Activated T-helper 17 cell treated with anti-CD3 and anti-CD28 coated beads, Interleukin-2, amount 50 U/mL, for 72 hours (primary cell): ENCODE results near the gene PARP11. TPM values are rescaled to one million over a fixed set of nuclear protein-coding genes. Genes with fewer than 3 reads are reported as not detected.
A peak's percentile ranks its signal among the peaks of the same experiment; 100 is the strongest.

Experiments used
- ATAC-seq: fragments of 150-1000 bp; cut with Tn5 transposase; replicated peaks from 2 replicates; pipeline ENCODE4 v1.10.0; 2021; ENCODE audit warnings: mild to moderate bottlenecking, moderate library complexity
- H3K27ac Mint-ChIP-seq: one replicate; pipeline ENCODE4 v1.8.0; 2022; ENCODE audit warnings: mixed read lengths
- H3K27me3 Mint-ChIP-seq: one replicate; pipeline ENCODE4 v1.8.0; 2022; ENCODE audit warnings: mixed read lengths
- H3K36me3 Mint-ChIP-seq: one replicate; pipeline ENCODE4 v1.8.0; 2022; ENCODE audit warnings: low read depth, mild to moderate bottlenecking, mixed read lengths
- H3K4me1 Mint-ChIP-seq: one replicate; pipeline ENCODE4 v1.8.0; 2022; ENCODE audit warnings: mixed read lengths
- H3K4me3 Mint-ChIP-seq: one replicate; pipeline ENCODE4 v1.8.0; 2022; ENCODE audit warnings: mild to moderate bottlenecking, mixed read lengths
- H3K9me3 Mint-ChIP-seq: one replicate; pipeline ENCODE4 v1.8.0; 2022; ENCODE audit warnings: mixed read lengths
- total RNA-seq, 2 donors: library from RNA; stranded (reverse); gene quantifications; one replicate each; pipeline ENCODE4 v1.2.3, GENCODE V29; 2022

Gene PARP11
- total RNA-seq, 2 donors from 2014 or later: 17.4 to 18.6 TPM

DNA sequence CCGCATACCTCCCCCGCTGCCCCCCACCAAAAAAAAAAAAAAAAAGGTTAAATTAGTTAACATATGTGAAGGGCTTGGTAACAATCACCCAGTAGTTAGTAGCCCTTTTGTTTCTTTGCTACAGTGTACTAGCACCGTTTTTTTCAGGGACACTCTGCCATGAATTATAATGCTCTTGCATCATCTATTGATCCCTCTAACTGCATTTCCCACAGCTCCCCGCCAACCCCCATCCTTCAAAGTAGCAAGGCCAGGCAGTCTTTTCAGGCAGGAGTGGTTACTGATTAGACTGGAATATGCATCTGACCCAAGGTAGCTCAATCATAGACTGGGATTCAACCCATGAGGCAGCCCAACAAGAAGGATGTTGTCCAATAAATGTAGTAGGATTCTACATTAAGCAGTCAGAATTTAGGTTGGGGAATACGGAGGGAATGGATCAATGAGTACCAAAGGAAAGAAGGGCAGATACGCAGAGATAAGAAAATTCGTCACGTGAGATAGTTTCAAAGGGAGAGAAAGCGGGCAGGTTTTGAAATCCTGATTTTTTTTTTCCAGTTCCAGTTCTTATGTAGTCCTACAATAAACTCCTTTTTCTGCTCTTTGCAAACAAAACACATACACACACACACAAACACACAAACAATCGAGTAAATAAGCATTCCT is 80.4 kb downstream of the PARP11 start:
- Mint-ChIP-seq H3K27ac (no peak overlapping the region), H3K4me3 (no peak overlapping the region), H3K4me1 (no peaks in the 10 kb centered on the region), H3K9me3 (no peaks in the 10 kb centered on the region), H3K36me3 (peaks cover 12% of the 10 kb centered on the region), H3K27me3 (no peaks in the 10 kb centered on the region)
- ATAC-seq: no peak

DNA sequence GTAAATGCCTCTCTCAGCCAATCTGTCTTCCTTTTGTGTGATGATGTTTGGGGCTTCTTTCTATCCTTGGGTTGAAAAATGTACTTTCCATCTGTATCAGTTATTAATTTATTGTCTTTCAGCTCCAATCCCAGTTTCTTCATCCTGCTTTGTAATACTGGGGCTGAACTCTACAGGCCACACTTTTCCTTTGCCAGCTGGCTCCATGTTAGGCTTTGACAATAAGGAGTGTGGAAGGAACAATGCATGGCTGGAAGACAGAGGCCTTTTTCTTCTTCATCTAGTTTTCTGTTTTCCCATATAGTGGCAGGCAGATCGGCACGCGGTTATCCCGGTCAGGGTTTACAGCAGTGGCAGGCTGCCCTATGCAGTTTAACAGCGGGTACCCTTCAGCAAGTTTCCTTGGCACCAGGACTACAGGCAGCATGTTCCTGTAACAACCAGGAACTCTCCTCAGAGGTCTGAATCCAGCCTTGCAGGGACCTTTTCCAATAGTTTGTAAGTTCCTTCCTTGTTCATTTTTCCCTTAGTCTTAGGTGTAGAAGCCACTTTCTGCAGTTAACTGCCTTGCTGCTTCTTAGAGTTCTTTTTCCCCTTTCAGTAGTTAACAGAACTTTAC is 81.8 kb downstream of the PARP11 start:
- Mint-ChIP-seq H3K27me3 (no peaks in the 10 kb centered on the region), H3K36me3 (peaks cover 16% of the 10 kb centered on the region), H3K4me3 (no peak overlapping the region), H3K4me1 (no peaks in the 10 kb centered on the region), H3K9me3 (no peaks in the 10 kb centered on the region), H3K27ac (no peak overlapping the region)
- ATAC-seq: no peak

DNA sequence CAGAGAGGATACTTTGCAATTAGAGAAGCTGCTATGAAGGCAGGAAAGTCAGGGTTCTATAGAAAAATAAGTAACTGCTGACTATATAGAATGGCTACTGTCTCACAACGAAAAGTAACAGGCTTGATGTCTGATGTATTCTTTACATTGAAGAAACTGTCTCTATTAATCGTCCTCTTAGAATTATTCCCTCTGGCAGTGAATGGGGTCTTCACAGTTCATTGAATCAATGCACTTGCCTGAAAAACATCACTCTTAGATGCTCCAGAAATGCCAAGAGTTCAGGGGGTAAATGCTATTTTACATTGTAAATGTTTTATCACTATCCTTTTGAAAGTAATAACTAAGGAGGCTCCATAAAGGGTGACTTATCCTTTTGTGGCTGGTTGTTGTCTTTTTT is 82.6 kb downstream of the PARP11 start:
- Mint-ChIP-seq H3K36me3 (peaks cover 16% of the 10 kb centered on the region), H3K4me1 (no peaks in the 10 kb centered on the region), H3K4me3 (no peak overlapping the region), H3K27me3 (no peaks in the 10 kb centered on the region), H3K9me3 (no peaks in the 10 kb centered on the region), H3K27ac (no peak overlapping the region)
- no peak for ATAC-seq

DNA sequence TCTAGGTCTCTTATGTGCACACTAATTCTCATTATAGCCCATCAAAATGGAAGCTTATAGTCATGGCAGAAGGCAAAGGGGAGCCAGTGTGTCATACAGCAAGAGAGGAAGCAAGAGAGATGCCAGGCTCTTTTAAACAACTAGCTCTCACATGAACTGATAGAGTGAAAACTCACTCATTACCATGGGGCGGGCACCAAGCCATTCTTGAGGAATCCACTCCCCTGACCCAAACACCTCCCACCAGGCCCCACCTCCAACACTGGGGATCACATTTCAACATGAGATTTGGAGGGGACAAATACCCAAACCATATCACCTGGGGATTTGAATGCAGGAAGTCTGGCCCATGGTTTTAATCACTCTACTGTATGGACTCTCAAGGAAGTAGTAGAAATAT is 83.4 kb downstream of the PARP11 start:
- no peak overlapping the region for H3K4me3 Mint-ChIP-seq
- no peak for ATAC-seq
- H3K36me3 Mint-ChIP-seq: peaks cover 16% of the 10 kb centered on the region
- H3K27ac Mint-ChIP-seq: no peak overlapping the region
- no peaks in the 10 kb centered on the region for H3K27me3 Mint-ChIP-seq
- no peaks in the 10 kb centered on the region for H3K4me1 Mint-ChIP-seq
- H3K9me3 Mint-ChIP-seq: no peaks in the 10 kb centered on the region

DNA sequence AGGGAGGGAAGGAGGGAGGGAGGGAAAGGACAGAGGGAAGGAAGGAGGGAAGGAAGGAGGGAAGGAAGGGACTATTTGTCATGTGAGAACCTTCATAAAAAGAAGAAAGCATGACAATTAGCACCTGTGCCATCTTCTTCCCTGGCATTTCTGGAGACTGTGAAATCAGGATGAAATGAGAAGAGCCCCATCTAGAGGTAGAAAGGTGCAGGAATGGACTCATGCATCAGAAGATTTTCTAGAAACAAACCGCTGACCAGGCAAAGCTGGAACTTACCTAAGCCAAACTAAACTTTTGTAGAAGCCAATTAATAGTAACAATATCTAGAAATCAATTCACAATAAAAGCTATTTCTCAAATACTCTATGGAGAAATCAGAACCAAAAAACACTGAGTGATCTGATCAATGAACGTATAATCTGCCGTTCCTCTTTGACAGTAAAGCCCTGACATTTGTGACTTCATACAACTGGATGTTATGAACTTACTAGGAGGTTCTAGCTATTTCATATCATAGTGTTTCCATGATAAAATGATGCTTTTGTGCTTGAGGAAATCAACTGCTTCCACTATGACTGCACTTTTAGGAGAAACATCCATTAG is 95.9 kb downstream of the PARP11 start:
- no peak overlapping the region for H3K27ac Mint-ChIP-seq
- H3K27me3 Mint-ChIP-seq: no peaks in the 10 kb centered on the region
- no peak overlapping the region for H3K4me3 Mint-ChIP-seq
- H3K36me3 Mint-ChIP-seq: no peaks in the 10 kb centered on the region
- H3K4me1 Mint-ChIP-seq: peaks cover 4% of the 10 kb centered on the region
- no peaks in the 10 kb centered on the region for H3K9me3 Mint-ChIP-seq
- peak; percentile 48 for ATAC-seq

DNA sequence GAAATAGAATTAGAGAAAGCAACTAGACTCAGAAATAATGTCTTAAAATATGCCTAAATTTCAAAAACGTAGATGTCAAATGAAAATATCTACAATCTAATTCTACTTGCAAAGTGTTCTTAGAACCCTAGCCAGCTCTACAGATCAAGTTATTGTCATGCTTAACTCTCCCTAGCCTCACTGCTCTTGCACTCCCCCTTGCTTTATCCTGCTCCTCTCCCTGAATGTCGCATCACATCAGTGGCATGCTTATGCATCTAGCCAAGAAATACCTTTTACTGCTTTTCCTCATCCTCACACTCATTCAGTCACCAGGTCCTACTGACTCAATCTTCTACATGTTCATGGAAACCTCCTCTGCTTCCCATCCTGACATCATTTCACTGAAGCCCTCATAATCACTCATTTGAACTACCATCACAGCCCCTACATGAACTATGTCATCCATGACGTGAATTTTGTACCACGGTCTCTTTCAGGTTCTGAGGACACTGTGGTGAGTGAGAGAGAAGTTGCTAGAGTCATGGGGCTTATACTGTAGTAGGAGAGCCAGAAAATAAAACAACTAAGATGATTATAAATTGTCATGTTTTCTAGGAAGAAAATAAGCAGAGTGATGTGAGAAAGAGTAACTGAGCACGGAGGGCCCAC is 97.7 kb downstream of the PARP11 start:
- ATAC-seq: peak; percentile 83
- H3K4me1 Mint-ChIP-seq: peaks cover 8% of the 10 kb centered on the region
- no peaks in the 10 kb centered on the region for H3K27me3 Mint-ChIP-seq
- no peaks in the 10 kb centered on the region for H3K9me3 Mint-ChIP-seq
- no peak overlapping the region for H3K4me3 Mint-ChIP-seq
- H3K36me3 Mint-ChIP-seq: no peaks in the 10 kb centered on the region
- H3K27ac Mint-ChIP-seq: no peak overlapping the region

DNA sequence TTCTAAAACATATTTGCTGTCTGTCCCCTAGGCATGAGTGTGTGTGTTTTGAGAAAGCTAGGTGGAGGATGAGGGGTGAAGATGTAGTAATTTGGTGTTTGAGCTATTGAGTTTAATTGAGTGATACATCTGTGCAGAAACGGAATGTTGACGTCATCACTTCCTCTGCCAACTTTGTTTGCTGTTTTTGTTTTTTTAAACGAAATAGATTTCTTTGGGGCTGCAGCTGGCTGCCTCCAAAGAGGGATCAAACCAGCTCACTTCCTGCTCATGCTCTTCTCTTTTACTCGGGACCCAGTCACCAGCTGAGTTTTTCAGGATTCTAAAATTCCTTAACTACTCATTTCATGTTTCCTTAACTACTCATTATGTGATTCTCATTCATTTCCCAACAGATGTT is 100.8 kb downstream of the PARP11 start:
- H3K4me1 Mint-ChIP-seq: peaks cover 8% of the 10 kb centered on the region
- H3K36me3 Mint-ChIP-seq: no peaks in the 10 kb centered on the region
- H3K27ac Mint-ChIP-seq: peak overlapping the region; percentile 53
- no peaks in the 10 kb centered on the region for H3K27me3 Mint-ChIP-seq
- H3K4me3 Mint-ChIP-seq: no peak overlapping the region
- no peaks in the 10 kb centered on the region for H3K9me3 Mint-ChIP-seq
- ATAC-seq: peak; percentile 47

DNA sequence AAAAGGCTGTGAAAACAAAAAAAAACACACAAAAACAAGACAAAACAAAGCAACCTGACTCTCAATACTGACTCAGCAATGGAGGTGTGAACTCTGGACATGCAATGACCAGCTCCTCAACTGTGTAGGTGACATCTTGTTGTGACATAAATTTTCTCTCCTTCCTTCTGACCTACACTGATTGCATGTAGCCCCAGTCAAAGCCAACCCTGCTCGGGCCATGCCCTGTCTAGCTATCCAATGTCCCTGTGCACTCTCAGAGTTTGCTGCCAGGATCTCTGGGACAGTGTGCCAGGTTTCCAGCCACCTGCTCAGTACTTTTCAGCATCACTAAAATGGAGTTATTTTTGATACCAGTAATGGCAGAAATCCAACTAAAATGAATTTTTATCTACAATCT is 101.3 kb downstream of the PARP11 start:
- H3K36me3 Mint-ChIP-seq: no peaks in the 10 kb centered on the region
- ATAC-seq: peak; percentile 60
- H3K4me1 Mint-ChIP-seq: peaks cover 8% of the 10 kb centered on the region
- H3K27ac Mint-ChIP-seq: peak overlapping the region; percentile 53
- H3K4me3 Mint-ChIP-seq: no peak overlapping the region
- no peaks in the 10 kb centered on the region for H3K27me3 Mint-ChIP-seq
- no peaks in the 10 kb centered on the region for H3K9me3 Mint-ChIP-seq

DNA sequence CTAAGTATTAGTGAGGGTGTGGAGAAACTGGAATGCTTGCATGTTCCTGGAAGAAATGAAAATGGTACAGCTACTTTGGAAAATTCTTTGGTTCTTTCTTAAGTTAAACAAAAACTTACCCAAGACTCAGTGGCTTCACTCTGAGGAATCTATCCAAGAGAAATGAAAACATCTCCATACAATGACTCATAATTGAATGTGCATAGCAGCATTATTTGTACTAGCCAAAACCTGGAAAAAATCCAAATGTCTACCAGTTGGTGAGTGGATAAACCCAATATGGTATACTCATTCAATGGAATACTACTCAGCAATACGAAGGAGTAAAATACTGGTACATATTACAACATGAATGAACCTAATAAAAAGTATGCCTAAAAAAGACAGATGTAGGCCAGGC is 102.3 kb downstream of the PARP11 start:
- H3K4me3 Mint-ChIP-seq: no peak overlapping the region
- H3K4me1 Mint-ChIP-seq: peaks cover 8% of the 10 kb centered on the region
- no peaks in the 10 kb centered on the region for H3K9me3 Mint-ChIP-seq
- H3K36me3 Mint-ChIP-seq: no peaks in the 10 kb centered on the region
- no peaks in the 10 kb centered on the region for H3K27me3 Mint-ChIP-seq
- no peak overlapping the region for H3K27ac Mint-ChIP-seq
- no peak for ATAC-seq

DNA sequence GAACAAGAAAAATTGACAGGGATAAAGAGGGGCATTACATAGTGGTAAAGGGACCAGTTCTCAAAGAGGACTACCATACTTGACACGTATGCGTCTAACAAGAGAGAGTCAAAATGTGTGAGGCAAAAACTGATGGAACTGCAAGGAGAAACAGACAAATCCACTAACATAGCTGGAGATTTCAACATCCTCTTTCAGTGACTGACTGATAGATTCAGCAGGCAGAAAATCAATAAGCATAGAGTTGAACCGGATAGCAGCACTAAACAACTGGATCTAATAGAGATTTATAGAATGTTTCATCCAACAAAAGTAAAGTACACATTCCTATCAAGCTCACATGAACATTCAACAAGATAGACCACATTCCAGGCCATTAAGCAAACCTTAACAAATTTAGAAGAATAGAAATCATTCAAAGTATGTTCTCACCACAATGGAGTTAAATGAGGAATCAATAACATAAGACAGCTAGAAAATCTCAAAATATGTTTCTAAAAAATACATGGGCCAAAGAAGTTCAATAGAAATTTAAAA is 104.2 kb downstream of the PARP11 start:
- H3K27me3 Mint-ChIP-seq: no peaks in the 10 kb centered on the region
- H3K36me3 Mint-ChIP-seq: no peaks in the 10 kb centered on the region
- H3K4me1 Mint-ChIP-seq: peaks cover 8% of the 10 kb centered on the region
- no peak for ATAC-seq
- no peak overlapping the region for H3K4me3 Mint-ChIP-seq
- H3K27ac Mint-ChIP-seq: no peak overlapping the region
- H3K9me3 Mint-ChIP-seq: no peaks in the 10 kb centered on the region

DNA sequence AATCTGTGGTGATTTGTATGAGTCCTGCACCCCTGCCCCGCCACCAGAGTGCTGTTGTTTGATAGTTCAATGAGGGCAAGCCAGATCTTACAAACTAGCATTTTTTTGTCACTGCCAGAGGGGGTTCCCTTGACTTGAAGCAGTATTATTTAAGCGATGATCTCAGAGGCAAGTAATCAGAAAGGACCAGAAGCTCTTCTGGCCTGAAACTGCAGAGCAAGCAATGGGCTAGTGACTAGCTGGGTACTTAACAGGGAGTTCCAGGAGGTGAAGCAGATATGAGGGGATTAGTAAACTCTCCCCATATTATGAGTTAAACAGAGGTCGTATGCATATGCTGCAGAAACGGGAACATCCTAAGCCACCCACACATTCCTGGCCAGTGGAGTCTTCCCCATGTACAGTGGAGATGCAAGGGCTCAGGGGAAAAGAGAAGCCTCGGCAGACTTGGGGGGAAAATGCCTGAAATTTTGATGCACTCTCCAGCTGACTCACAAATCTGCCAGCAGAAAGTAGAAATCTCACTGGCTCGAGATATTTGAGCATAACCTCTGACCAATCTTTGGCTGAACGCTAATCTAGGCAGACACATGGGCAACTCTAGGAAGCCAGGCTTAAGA is 112.0 kb downstream of the PARP11 start:
- ATAC-seq: peak; percentile 56
- no peaks in the 10 kb centered on the region for H3K9me3 Mint-ChIP-seq
- no peak overlapping the region for H3K4me3 Mint-ChIP-seq
- H3K4me1 Mint-ChIP-seq: no peaks in the 10 kb centered on the region
- no peak overlapping the region for H3K27ac Mint-ChIP-seq
- no peaks in the 10 kb centered on the region for H3K36me3 Mint-ChIP-seq
- H3K27me3 Mint-ChIP-seq: no peaks in the 10 kb centered on the region

DNA sequence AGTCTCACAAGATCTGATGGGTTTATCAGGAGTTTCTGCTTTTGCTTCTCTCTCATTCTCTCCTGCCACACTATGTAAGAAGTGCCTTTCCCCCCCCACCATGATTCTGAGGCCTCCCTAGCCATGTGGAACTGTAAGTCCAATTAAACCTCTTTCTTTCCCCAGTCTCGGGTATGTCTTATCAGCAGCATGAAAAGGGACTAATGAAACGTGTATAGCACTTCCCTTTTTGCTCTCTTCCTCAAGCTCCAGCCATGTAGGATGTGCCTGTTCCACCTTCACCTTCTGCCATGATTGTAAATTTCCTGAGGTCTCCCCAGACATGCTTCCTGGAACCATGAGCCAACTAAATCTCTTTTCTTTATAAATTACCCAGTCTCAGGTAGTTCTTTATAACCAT is 113.3 kb downstream of the PARP11 start:
- no peak for ATAC-seq
- Mint-ChIP-seq H3K36me3 (no peaks in the 10 kb centered on the region), H3K4me3 (no peak overlapping the region), H3K27ac (no peak overlapping the region), H3K27me3 (no peaks in the 10 kb centered on the region), H3K9me3 (no peaks in the 10 kb centered on the region), H3K4me1 (no peaks in the 10 kb centered on the region)
